ENCODE data around the gene IFT81. TPM values are rescaled to one million over a fixed set of nuclear protein-coding genes. Genes with fewer than 3 reads are reported as not detected.

Gene IFT81
- polyA plus RNA-seq, 1 experiment, result 6.6 TPM

GRCh38 chr12:110105159-110105558 lies 19.0 kb upstream of the IFT81 start:
- no peak for DNase-seq (ENCODE audit: low read depth)
- no peak for TF ChIP-seq CTCF (IDR thresholded peaks at IDR 0.05; ENCODE audit: insufficient read depth, low read depth, low read length)
- H3K27me3 ChIP-seq (ENCODE audit: control insufficient read depth, insufficient read depth, low read length), result no peaks in the 10 kb centered on the region
- POLR2A ChIA-PET, result interaction anchor here (0.6 kb wide), 1 partner anchor 322 kb away, joined by 3 read pairs; no protein-coding TSS in a partner anchor
- H3K36me3 ChIP-seq (ENCODE audit: control insufficient read depth, insufficient read depth, low read length), result no peaks in the 10 kb centered on the region
- CTCF ChIA-PET, result interaction anchor here (1.1 to 5.2 kb wide), 2 partner anchors 120 to 326 kb away, joined by 3 to 38 read pairs; no protein-coding TSS in a partner anchor
- no peak overlapping the region for H3K4me3 ChIP-seq (ENCODE audit: low read depth, low read length)

- no peak overlapping the region for H3K4me3 ChIP-seq (ENCODE audit: low read depth, low read length)
- CTCF ChIA-PET, result interaction anchor here (1.1 to 5.2 kb wide), 2 partner anchors 119 to 325 kb away, joined by 3 to 38 read pairs; no protein-coding TSS in a partner anchor
- POLR2A ChIA-PET, result no interaction called here
- DNase-seq (ENCODE audit: low read depth), result no peak
- H3K27me3 ChIP-seq (ENCODE audit: control insufficient read depth, insufficient read depth, low read length), result no peaks in the 10 kb centered on the region
- TF ChIP-seq CTCF (IDR thresholded peaks at IDR 0.05; ENCODE audit: insufficient read depth, low read depth, low read length), result no peak
- no peaks in the 10 kb centered on the region for H3K36me3 ChIP-seq (ENCODE audit: control insufficient read depth, insufficient read depth, low read length)
Measured at GRCh38 chr12:110105986-110106385, 18.2 kb upstream of the IFT81 start.

DNA sequence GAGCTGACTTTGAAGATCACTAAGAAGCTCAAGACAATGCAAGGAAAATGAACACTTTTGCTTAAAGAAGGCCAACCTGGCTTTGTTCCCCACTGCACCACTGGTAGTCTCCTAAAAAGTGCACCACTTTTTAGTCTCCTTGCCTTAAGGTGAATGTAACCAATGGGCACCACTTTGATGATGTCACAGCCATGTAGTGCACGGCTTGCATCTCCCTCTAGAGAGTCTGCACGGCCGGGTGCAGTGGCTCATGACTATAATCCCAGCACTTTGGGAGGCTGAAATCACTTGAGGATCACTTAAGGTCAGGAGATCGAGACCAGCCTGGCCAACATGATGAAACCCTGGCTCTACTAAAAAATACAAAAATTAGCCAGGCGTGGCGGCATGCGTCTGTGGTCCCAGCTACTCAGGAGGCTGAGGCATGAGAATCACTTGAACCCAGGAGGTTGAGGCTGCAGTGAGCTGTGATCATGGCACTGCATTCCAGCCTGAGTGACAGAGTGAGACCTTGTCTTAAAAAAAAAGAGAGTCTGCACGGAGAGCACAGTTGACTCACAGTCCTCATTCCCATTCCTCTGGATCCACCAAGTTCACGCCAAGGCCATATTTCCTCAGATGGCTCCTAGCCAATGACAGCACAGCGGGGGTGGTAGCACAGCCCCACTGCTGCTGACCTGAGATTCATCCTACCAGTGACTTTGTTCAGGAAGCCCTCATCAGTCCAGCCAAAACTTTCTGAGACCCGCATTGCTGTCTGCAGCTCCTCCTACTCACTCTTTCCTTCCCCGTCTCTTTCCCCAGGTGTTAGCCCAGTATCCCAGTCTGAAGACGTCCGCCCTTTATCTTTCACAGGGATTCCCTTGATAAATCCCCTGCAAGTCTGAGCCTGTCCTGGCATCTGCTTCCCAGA lies 16.5 kb upstream of the IFT81 start:
- Histone ChIP-seq H3K27me3 (ENCODE audit: control insufficient read depth, insufficient read depth, low read length) (no peaks in the 10 kb centered on the region), H3K36me3 (ENCODE audit: control insufficient read depth, insufficient read depth, low read length) (no peaks in the 10 kb centered on the region), H3K4me3 (ENCODE audit: low read depth, low read length) (no peak overlapping the region)
- DNase-seq (ENCODE audit: low read depth), result peak; percentile 89
- CTCF ChIA-PET, result interaction anchor here (1.1 to 1.8 kb wide), 3 partner anchors 72 to 323 kb away, joined by 3 to 4 read pairs (median 3); no protein-coding TSS in a partner anchor
- POLR2A ChIA-PET, result no interaction called here
- no peak for TF ChIP-seq CTCF (IDR thresholded peaks at IDR 0.05; ENCODE audit: insufficient read depth, low read depth, low read length)

DNA sequence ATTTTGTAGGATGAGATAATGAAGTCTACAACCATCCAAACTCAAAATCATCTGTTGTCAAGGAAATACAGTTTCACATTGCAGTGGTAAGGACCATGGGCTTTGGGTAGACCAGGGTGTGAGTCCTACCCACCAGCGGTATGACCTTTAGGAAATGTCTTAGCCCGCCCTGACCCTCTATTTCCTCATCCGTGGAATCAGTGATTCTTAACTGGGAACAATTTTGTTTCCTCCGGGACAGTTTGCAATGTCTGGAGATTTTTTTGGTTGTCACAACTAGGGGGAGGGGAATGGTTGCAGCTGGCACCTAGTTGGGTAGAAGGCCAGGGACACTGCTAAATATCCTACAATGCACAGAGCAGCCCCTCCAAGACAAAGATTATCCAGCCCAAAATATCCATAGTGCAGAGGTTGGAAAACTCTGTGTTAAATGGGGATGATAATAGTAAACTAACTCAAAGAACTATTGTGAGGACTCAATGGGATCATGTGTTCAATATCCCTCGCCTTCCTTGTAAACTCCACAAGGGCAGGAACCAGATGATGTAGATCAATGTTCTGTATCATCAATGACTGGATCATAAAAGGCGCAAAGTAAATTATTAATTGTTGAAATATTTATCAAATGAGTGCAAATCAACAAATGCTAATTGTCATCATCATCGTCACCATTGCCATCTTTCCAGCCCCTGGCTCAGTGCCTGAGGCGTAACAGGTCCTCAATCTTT lies 15.7 kb upstream of the IFT81 start:
- CTCF ChIA-PET, result interaction anchor here (0.6 to 1.8 kb wide), 3 partner anchors 71 to 323 kb away, joined by 3 to 4 read pairs (median 3); no protein-coding TSS in a partner anchor
- no peaks in the 10 kb centered on the region for H3K36me3 ChIP-seq (ENCODE audit: control insufficient read depth, insufficient read depth, low read length)
- TF ChIP-seq CTCF (IDR thresholded peaks at IDR 0.05; ENCODE audit: insufficient read depth, low read depth, low read length), result no peak
- POLR2A ChIA-PET, result interaction anchor here (1.0 kb wide), 1 partner anchor 176 kb away, joined by 4 read pairs; no protein-coding TSS in a partner anchor
- DNase-seq (ENCODE audit: low read depth), result no peak
- no peak overlapping the region for H3K4me3 ChIP-seq (ENCODE audit: low read depth, low read length)
- no peaks in the 10 kb centered on the region for H3K27me3 ChIP-seq (ENCODE audit: control insufficient read depth, insufficient read depth, low read length)
